Activated CD4-positive, CD25-positive, alpha-beta regulatory T cell treated with anti-CD3 and anti-CD28 coated beads, Interleukin-2, amount 50 U/mL, for 16 hours (primary cell): ENCODE data around the gene ZNF280B.
"Not testable (repeated sequence)": the region's sequence is repeated elsewhere in the genome, so short reads cannot be mapped to it uniquely, and the experiment has no call there.

Experiments
- DNase-seq: peaks from one replicate; pipeline ENCODE4 v3.0.0-alpha.2; 2020; ENCODE audit warnings: low read depth, low spot score

ZNF280B gene

DNA sequence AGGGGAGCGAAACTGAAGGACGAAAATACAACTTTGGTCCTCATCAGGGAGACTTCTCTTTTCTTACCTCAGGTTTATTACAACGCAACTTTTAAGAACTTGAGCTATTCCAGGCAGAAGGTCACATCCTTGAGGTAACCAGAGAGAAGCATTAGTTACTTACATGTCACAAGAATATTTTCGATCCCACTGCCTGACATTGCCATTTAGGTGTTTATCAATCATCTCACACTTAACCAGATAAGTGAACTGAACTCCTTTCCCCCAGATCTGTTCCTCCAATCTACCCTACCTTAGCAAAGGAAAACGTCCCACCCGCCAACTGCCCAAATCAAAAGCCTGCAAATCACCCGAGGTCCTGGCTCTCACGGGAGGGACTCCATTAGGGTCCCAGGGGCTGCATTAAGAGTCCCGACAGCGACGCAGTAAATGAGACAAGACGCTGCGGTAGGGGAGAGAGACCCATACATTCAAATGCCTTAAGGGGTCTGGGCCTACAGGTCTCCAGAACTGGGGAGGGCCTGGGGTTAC is 734 bp downstream of the ZNF280B start:
- no peak for DNase-seq

DNA sequence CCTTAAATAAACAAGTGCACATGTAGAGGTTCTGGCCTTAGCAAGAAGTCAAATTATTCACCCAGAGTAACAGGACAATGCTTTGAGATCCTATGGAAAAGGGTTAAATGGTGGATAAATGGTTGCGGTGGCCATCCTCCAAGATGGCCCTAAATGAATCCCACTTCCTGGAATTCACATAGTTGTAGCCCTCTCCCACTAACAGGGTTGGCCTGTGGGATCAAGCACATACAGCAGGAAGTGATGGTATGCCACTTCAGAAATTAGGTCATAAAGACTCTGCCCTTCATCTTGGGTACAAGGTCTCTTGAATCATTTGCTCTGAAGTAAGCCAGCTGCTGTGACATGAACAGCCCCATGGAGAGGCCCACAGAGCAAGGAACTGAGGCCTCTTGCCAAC is 1.8 kb downstream of the ZNF280B start:
- DNase-seq = no peak

DNA sequence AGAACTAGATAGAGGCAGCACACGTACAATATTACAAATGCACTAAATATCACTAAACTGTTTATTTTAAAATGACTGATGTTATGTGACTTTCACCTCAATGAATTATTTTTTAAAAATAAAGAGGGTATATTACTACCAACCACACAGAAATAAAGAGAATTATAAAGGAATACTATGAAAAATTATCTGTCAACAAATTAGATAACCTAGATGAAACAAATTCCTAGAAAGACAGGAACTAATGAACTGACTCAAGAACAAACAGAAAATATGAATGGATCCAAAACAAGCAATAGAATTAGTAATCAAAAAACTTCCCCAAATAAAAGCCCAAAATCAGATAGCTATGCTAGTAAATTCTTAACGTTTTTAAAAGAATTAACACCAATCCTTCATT is 10.3 kb downstream of the ZNF280B start:
- DNase-seq = no peak

DNA sequence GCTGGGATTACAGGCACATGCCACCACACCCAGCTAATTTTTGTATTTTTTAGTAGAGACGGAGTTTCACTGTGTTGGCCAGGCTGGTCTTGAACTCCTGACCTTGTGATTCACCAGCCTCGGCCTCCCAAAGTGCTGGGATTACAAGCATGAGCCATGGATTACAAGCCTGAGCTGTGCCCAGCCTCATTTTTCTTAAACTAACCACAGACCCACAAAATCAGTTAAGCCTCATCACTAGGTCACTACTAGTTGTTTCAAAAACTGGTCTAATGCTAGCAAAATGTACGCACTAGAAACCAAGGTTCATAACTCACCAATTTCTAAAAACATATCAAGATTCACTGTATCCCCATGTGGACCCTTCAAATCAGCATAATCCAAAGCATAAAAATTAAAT is 17.0 kb downstream of the ZNF280B start:
- not testable (repeated sequence) for DNase-seq

DNA sequence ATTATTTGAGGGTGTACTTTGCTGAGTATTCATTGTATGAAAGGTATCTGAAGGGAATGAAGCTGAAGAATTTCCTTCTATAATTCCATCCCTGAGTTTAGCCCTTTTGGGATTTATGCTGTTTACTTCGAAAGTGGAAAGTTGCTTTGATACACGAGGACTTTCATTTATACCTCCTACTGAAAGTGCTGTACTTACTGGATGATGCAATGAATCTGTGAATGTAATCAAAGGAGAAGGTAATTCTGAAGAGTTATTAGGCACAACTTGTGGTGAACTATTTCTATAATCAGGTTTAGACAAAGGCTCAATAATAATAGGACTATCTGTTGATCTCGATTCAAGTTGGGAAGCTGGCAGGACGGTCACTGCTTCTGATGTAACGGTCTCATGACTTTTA is 19.8 kb downstream of the ZNF280B start:
- DNase-seq = no peak

DNA sequence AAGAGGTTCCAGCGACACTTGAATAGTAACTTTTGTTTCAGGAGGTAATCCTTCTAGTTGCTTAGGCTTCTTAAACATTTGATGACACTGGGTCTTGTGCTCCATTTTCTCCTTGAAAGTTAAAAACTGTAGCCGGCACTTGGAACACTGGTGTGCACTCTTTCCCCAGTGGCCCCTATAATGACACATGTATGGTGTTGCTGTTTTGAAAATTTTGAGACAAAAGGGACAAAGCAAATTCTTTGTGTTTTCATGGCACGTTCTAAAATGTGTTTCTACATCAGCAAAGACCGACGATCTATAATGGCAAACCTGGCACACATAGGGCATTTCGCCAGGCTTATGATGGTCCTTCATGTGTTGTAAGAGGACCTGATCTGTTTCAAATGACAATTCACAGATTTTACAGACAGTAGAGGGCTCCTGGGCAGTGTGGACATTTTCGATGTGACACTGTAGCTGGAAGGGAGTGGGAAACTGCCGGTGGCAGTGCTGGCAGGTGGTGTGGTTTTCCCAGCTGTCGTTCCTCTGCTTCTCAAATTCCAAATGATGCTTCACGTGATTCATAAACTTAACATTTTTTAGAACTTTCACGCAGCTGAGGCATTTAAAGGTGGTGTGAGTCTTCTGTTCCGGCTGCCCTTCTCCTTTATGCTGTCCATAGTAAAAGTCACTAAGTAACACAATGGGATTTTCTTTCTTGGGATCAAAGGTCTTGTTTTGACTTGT is 20.5 kb downstream of the ZNF280B start:
- DNase-seq = no peak

DNA sequence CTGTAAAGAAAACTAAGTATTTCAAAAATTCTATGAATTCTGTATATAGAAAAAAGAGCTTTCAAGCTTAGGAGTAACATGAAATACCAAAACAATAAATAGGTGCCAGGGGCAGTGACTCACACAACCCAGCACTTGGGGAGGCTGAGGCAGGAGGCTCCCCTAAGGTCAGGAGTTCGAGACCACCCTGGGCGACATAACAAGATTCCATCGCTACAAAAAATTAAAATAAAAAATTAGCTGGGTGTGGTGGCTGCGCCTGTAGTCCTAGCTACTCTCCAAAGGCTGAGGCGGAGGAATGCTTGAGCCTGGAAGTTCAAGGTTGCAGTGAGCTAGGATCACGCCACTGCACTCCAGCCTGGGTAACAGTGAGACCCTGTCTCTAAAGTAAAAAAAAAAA is 21.5 kb downstream of the ZNF280B start:
- no peak for DNase-seq

DNA sequence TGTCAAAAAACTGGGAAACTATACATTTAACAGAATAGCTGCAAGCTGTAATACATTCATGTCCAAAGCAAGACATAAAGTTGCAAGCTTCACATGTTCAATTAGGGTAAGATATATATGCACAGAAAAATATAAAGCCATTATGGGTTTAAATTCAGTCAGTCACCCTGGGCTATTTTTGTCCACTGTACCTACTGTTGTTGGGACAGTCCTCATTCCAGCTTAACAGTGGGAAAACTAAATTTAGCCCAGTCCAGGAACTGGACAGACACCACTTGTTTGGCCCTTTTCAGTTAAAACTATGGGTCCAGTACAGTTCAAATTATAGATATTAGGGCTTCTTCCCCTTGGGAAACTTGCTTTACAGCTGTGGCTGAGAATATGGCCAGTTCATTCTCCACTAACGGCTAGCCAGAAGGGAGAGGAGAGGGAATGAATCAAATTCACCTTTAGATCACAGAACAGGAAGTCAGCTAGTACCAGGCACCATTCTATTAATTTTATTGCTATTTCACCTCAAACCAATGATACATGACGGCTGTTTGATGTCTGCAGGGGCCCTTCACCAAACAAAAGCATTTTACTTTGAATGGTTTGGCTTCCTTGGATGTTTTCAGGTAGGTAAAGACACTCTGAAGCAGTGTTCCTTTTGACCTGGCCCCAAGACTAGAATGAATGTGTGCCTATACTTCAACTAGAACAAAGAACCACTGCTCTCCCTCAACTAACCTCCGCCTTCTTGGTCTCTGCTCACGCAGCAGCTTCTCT is 22.2 kb downstream of the ZNF280B start:
- no peak for DNase-seq

DNA sequence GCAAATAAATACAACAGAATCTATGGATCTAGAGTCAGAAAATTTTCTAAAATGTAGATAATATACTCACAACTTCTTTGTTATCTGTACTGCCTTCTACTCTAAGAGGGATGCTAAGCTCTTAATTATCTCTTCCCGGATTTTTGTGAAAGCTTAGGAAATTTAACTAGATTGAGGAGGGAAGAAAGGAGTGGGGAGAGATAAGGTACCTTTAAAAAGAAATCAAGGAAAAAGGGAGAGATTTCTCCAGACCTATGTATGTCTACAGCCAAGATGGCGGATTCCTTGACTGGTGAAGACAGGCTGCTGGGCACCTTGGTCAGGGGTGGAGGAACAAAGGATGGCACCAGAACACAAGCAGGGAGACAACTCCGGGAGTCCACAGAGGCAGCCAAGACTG is 23.0 kb downstream of the ZNF280B start:
- no peak for DNase-seq

DNA sequence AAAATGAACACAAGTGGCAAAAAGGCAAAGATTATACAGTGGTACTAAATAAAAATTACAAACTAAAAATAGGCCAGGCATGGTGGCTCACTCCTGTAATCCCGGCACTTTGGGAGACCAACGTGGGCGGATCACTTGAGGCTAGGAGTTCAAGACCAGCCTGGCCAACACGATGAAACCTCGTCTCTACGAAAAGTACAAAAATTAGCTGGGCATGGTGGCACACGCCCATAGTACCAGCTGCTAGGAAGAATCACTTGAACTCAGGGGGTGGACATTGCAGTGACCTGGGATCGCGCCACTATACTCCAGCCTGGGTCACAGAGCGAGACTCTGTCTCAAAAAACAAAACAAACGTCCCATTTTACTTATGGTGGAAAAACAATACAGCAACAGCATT is 24.5 kb downstream of the ZNF280B start:
- no peak for DNase-seq

DNA sequence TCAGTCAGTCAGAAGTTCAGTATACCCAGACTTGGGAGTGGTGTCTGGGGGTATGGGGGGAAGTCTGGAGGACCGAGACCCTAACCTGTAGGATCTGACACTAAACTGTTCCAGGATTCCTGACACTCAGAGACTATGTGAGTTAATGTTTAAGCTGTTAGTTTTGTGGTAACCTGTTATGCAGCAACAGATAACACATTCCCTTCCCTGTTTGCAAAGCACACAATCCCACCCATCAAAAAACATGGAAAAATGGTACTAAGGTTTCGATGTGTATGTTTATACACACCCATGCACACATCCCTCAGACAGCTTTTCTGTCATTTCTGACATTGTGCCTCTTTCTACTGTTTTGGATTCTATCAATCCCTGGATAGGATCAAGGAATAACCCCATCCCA is 27.6 kb downstream of the ZNF280B start:
- DNase-seq = no peak

DNA sequence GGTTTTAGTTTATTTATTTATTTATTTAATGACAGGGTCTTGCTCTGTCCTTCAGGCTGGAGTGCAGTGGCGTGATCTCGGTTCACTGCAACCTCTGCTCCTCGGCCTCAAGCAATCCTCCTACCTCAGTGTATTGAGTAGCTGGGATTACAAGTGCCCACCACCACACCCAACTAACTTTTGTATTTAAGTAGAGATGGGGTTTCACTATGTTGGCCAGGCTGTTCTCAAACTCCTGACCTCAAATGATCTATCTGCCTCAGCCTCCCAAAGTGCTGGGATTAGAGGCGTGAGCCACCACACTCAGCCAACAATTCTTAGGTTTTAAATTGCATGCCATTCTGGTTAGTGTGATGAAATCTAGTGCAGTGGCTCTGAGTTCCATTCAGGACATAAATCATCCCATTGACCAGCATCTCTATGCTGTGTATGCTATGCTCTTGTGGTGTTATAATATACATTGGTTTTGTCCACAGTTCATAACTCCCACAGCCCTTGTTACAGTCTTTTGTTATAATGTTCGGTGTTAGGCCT is 28.5 kb downstream of the ZNF280B start:
- no peak for DNase-seq

DNA sequence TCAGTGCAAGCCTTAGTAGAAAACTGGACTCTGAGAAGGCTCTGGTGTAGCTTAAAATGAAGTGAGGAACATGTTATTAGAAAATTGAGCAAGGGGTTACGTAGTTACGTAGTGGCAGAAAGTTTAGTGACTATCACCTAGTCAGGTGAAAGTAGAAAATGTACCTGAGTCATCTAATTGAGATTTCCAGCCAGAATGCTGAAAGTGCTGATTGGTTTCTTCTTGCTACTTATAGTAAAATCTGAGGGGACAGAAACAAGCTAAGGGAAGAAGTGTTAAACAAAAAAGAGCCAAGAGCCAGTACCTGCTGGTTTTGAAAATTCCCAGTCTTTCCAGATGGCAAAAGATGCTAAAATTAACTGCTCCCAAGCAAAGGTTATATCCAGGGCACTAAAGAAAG is 29.4 kb downstream of the ZNF280B start:
- no peak for DNase-seq

DNA sequence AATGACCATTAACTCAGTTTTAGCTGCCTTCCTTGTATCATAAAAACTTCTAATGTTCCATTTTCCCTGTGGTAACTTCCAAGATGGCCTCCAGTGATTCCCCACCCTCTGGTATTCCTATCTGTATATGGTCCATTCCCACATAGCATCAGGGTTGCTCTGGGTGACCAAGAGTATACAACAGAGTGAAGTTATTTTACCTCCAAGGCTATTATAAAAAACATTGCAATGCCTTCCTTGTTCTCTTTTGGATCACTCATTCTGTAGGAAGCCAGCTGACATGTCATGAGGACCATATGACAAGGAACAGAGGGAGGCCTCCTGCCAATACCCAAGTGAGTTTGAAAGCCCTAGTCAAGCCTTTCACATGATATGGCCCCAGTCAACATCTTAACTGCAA is 30.1 kb downstream of the ZNF280B start:
- DNase-seq = no peak

DNA sequence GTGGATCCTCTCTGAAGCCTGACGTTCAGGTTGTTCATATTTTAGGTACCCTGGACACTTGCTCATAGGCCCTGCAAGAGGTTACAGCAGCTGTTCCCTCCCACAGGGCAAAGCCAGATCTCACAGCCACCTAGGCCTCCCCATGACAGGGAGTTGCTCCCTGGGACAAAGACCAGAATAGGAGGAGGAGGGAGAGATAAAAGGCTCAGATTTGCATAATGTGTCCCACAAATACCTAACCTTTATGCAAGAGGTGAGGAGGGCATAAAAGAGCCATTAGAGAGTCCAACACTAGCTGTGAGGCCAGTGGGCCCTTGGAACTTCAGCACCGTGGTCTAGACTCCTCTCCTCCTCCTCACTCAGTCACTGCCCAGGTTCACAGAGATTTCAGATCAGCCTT is 33.8 kb downstream of the ZNF280B start:
- no peak for DNase-seq

DNA sequence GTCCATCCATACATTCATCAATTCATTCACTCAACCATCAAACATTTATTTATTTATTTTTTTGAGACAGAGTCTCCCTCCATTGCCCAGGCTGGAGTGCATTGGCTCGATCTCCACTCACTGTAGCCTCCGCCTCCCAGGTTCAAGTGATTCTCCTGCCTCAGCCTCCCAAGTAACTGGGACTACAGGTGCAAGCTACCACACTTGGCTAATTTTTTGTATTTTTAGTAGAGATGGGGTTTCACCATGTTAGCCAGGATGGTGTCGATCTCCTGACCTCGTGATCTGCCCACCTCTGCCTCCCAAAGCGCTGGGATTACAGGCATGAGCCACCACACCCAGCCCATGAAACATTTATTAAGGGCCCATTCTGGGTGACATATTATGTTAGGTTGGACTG is 37.4 kb downstream of the ZNF280B start:
- DNase-seq = not testable (repeated sequence)

DNA sequence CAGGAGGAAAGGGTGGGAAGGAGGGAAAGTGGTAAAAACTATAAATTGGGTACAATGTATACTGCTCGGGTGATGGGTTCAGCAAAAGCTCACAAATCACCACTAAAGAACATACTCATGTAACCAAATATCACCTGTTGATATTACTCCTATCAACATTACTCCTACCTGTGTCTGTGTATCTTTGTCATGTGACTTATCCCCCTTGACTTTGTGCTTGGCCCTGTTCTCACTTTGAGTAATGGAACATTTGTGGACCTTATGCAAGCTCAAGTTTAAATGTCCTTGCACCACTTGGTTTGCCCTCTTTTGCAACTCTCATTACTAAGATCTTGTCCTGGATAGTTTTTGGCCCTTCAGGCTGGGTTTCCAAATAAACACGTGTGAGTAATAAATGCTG is 39.0 kb downstream of the ZNF280B start:
- no peak for DNase-seq

DNA sequence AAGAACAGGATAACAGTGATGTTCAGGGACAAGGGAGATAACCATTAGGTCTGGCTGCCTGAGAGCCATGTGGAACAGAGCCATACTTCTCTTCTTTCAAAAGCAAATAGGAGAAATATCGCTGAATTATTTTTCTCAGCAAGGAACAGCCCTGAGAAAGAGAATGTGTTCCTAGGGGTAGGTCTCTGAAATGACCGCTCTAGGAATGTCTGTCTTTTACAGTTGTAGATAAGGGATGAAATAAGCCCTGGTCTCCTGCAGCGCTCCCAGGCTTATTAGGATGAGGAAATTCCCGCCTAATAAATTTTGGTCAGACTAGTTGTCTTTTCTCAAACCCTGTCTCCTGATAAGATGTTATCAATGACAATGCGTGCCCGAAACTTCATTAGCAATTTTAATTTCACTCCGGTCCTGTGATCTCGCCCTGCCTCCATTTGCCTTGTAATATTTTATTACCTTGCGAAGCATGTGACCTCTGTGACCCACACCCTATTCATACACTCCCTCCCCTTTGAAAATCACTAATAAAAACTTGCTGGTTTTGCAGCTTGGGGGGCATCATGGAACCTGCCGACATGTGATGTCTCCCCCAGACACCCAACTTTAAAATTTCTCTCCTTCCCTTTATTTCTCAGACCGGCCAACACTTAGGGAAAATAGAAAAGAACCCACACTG is 39.6 kb downstream of the ZNF280B start:
- not testable (repeated sequence) for DNase-seq

DNA sequence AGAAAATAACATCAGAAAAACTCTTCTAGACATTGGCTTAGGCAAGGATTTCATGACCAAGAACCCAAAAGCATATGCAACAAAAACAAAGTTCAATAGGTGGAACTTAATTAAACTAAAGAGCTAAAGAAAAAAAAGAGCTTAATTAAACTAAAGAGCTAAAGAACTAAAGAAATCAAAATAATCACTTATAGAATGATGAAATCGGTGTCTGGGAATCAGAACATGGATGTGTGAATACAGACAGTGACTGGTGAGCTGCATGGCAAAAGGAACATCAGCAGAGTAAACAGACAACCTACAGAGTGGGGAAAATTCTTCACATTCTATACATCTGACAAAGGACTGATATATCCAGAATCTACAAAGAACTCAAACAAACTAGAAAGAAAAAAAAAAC is 41.4 kb downstream of the ZNF280B start:
- DNase-seq = no peak

DNA sequence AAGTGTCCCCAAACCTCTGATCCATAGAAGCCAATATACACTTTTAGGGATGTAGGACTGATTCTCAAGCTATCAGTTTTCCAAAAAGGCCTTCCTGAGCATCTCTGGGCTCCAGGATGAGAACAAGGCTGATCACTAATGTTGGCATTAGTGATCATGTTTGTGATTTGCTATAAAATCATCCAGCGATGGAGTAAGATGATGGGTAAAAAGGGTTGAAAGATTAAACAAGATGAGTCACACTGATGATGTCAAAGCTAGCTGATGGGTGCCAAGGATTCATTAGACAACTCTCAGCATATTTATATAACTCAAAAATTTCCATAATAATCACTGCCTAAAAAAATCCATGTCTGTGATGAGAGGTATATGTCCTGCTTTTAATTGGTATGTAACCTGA is 42.8 kb downstream of the ZNF280B start:
- no peak for DNase-seq

DNA sequence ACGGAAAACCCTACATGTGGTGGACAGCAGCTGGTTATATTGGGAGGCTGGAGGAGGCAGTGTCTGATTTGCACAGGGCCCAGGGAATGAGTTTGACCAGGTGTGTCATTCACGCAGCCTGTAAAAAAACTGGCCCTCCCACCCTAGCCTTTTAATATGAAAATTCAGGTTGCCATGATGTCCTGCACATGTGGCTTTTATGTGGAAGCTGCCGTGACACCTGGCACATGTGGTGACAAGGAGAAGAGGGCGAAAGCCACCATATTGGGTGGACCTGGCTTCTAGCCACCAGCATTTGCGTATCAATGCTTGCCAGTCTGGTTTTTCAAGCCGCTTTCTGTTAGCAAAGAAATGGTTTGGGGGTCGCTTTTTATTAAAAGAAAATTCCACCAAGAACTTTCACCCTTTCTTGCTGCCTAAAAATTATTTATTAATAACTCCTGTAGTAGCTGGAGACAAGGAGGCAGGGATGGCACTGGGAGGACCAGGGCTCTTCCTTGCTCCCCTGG is 43.4 kb downstream of the ZNF280B start:
- no peak for DNase-seq

DNA sequence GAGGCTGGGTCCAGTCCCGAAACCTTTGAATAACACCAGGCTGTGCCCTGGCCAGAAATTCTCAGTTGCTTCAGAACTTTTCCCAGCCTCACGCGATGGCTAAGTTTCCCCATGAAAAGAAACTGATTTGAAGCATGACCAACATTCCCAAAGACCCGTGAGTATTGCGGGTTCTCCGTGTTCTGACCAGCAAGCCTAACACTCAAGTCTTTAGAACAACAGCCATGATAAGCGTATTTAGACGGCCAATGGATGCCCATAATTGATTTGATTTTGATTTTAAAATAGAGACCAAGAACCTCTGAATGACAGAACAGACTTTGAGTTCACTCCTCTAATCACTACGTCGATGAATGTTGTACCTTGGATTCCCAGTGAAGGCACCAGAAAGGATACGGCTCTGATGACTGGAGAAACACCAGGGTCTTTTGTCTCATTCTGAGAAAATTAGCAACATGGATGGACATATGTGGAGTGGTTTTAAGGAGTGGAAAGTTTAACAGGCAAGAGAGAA is 43.9 kb downstream of the ZNF280B start:
- DNase-seq = no peak
